Forelimb muscle (tissue), 1 donor: Measurements from ENCODE around the gene LSG1. TPM values are rescaled to one million over a fixed set of nuclear protein-coding genes. Genes with fewer than 3 reads are reported as not detected.

Source experiments
- polyA plus RNA-seq: library from polyadenylated mRNA; unstranded; fragments of 120-200 nt; gene quantifications from one replicate; pipeline ENCODE4 v1.2.1, GENCODE V29; 2013; ENCODE audit not compliant: insufficient read length

The LSG1 gene
- polyA plus RNA-seq, 1 donor = 24.9 TPM

Other genes starting within 250 kb of the LSG1 start
- 22.6 TPM for gene ATP13A3, start 185.2 kb downstream of the LSG1 start, polyA plus RNA-seq
- 26.7 TPM for gene TMEM44, start 38.8 kb downstream of the LSG1 start, polyA plus RNA-seq
- 15.0 TPM for gene FAM43A, start 13.7 kb upstream of the LSG1 start, polyA plus RNA-seq